HG02885 (cell line): ENCODE measurements around the gene EPHA6.
"Not testable (repeated sequence)": the region's sequence is repeated elsewhere in the genome, so short reads cannot be mapped to it uniquely, and the experiment has no call there.

Experiments used
- ATAC-seq: cut with Tn5 transposase; IDR thresholded peaks from one replicate; pipeline ENCODE4 v1.9.1; 2021; ENCODE audit warnings: mild to moderate bottlenecking; ENCODE audit not compliant: unreplicated experiment, poor library complexity

EPHA6 gene

GRCh38 chr3:97009427-97010019, 195.1 kb downstream of the EPHA6 start:
- ATAC-seq, result no peak

GRCh38 chr3:97010881-97011657, 196.7 kb downstream of the EPHA6 start:
- ATAC-seq, result no peak

- no peak for ATAC-seq
These were observed 207.4 kb downstream of the EPHA6 start for GRCh38 chr3:97021778-97022177.

GRCh38 chr3:97025612-97026011, 211.2 kb downstream of the EPHA6 start:
- not testable (repeated sequence) for ATAC-seq

- ATAC-seq, result no peak
These were observed 215.6 kb downstream of the EPHA6 start for GRCh38 chr3:97029972-97030371.

- ATAC-seq, result no peak
These were observed 223.0 kb downstream of the EPHA6 start for GRCh38 chr3:97037294-97037943.

- ATAC-seq, result no peak
These were observed 229.0 kb downstream of the EPHA6 start for GRCh38 chr3:97043411-97043810.

GRCh38 chr3:97057365-97057764, 243.0 kb downstream of the EPHA6 start:
- no peak for ATAC-seq

GRCh38 chr3:97059168-97059567, 244.8 kb downstream of the EPHA6 start:
- ATAC-seq, result no peak

GRCh38 chr3:97066531-97066930, 252.1 kb downstream of the EPHA6 start:
- no peak for ATAC-seq

- ATAC-seq, result no peak
These were observed 255.9 kb downstream of the EPHA6 start for GRCh38 chr3:97070302-97070701.

GRCh38 chr3:97074546-97074945, 260.2 kb downstream of the EPHA6 start:
- no peak for ATAC-seq

- ATAC-seq, result no peak
These were observed 262.3 kb downstream of the EPHA6 start for GRCh38 chr3:97076673-97077072.

GRCh38 chr3:97089621-97090020, 275.2 kb downstream of the EPHA6 start:
- no peak for ATAC-seq

- ATAC-seq, result no peak
These were observed 288.2 kb downstream of the EPHA6 start for GRCh38 chr3:97102641-97103040.

- no peak for ATAC-seq
These were observed 291.7 kb downstream of the EPHA6 start for GRCh38 chr3:97105989-97106651.

- ATAC-seq, result no peak
These were observed 292.2 kb downstream of the EPHA6 start for GRCh38 chr3:97106652-97106989.

GRCh38 chr3:97108136-97108535, 293.7 kb downstream of the EPHA6 start:
- no peak for ATAC-seq

GRCh38 chr3:97111244-97111643, 296.9 kb downstream of the EPHA6 start:
- ATAC-seq, result no peak

GRCh38 chr3:97121386-97121785, 307.0 kb downstream of the EPHA6 start:
- no peak for ATAC-seq

- ATAC-seq, result no peak
These were observed 311.6 kb downstream of the EPHA6 start for GRCh38 chr3:97125902-97126499.
